Umbilical cord (tissue), 2 donors: ENCODE measurements around the gene TBCD. TPM values are rescaled to one million over a fixed set of nuclear protein-coding genes. Genes with fewer than 3 reads are reported as not detected.

ENCODE experiments used
- DNase-seq: peaks from one replicate; pipeline ENCODE4 v3.0.0-alpha.2; 2015; ENCODE audit warnings: low spot score
- total RNA-seq: library from RNA; depleted of rRNA; stranded (reverse); fragments of >200 nt; gene quantifications from one replicate; pipeline ENCODE4 v1.2.3, GENCODE V29; 2014; ENCODE audit warnings: low replicate concordance; ENCODE audit not compliant: insufficient read depth

Gene TBCD
- total RNA-seq, 1 donor from 2014 or later, result 25.8 TPM

DNA sequence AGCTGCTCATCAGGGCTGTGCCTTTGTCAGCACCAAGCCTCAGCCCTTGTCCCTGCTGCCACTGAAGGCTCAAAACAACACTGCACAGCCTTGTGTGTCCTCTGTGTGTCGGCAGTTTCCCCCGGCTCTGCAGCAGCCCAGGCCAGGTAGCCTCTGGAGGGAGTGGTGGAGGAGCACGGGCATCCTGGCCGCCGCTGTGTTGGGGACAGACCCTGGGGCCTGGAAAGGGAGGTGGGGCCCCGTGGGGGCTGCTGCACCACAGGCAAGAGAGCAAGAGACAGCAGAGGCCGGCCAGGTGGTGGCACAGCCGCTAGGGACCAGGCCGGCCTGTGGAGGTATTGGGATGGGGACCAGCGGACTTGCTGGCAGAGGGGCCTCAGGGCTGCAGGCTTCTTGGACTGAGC, 184.9 kb downstream of the TBCD start:
- no peak for DNase-seq

DNA sequence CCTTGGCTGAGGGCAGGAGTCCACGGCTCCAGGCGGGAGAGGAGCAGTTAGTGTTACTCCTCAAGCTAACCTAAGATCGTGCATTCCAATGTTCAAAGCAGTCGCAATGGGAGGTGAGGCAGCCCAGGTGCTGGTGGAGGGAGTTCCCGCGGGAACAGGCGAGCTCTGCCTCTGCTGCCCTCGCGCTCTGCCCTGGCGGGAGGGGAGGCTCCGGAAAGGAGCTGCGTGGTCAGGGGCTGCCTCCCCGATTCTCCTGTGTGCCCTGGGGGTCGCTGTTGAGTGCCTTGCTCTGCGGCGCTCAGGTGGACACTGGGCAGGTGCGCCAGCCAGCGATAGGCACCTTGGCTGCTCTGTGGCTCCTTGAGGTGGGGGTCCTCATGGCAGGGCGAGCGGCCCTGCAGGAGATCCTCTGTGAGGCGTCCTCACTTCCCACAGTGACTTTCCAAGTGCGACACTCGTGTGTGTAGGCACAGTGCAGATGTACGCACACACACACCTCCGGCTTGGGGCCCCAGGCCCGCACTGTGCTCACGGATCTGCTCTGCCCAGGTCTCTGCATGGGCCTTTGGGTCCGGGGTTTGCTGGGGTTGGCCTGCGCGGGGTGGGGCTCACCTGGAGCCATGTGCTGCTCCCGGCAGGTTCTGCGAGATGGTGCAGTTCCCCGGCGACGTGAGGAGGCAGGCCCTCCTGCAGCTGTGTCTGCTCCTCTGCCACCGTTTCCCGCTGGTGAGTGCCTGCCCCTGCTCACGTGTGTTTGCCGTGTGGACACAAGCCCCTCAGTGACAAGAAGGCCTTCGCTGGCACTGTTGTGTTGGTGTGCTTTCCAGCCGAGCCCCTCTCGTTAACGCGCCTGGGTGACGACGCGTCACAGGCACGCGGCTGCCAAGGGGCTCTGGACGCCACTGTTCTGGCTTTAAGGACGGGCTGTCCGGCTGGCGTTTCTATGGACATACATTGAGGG, 185.8 kb downstream of the TBCD start:
- no peak for DNase-seq

DNA sequence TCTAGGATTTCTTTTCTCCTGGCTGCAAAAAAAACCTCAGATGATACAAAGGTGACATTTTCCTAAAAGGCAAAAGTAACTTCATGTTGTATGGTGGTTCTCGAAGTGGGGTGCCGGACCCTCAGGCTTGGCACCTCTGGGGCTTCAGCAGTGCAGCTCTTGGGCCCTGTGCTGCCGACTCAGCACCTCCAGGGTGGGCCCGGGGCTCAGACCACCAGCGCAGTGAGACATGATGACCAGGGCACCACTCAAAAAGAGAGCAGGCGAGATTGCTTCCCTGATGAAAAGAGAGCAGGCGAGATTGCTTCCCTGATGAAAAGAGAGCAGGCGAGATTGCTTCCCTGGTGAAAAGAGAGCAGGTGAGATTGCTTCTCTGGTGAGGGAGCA, 186.6 kb downstream of the TBCD start:
- no peak for DNase-seq

DNA sequence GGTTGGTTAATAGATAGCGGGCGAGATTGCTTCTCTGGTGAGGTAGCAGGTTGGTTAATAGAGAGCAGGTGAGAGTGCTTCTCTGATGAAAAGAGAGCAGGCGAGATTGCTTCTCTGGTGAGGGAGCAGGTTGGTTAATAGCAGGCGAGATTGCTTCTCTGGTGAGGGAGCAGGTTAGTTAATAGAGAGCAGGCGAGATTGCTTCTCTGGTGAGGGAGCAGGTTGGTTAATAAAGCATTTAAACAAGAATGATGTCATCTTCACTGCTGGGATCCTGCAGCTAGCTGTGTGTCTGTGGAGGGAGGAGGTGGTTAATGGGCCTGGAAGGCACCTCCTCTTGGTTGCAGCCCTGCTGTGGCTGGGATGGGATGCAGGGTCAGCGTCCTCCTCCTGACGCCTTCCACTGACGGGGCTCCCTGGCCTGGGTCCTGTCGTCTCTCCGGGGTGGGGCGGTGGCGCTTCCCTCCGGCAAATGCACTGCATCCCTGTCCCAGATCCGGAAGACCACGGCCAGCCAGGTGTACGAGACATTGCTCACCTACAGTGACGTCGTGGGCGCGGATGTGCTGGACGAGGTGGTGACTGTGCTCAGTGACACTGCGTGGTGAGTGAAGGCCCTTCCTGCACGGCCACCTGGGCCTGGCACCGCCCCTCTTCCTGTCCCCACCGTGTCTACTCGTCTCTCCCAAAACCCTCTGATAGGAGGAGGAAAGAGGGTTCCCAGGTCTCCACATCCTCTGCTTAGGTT, 187.2 kb downstream of the TBCD start:
- no peak for DNase-seq

DNA sequence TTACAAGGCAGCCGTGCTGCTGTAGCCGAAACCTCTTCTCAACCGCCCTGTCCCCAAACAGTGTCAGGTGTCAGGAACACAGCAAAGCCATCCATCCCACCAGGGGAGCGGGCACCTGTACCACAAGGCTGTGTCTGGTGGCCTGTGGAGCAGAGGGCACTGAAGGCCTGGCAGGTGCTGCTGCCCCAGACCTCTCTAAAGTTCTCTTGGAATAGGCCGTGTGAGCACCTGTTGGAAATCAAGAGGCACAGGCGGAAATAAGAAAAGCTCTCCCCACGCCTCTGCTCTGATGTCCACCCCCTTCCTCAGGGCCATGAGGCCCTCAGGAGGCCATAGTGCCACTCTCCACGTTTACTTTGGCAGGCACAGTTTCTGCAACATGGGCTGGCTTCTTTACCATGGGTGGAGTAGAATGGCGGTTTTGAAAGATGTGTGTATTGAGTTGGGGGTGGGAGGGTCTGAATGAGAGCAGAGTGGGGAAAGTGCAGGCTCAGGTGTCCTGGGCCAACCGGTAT, 187.8 kb downstream of the TBCD start:
- DNase-seq, result no peak

DNA sequence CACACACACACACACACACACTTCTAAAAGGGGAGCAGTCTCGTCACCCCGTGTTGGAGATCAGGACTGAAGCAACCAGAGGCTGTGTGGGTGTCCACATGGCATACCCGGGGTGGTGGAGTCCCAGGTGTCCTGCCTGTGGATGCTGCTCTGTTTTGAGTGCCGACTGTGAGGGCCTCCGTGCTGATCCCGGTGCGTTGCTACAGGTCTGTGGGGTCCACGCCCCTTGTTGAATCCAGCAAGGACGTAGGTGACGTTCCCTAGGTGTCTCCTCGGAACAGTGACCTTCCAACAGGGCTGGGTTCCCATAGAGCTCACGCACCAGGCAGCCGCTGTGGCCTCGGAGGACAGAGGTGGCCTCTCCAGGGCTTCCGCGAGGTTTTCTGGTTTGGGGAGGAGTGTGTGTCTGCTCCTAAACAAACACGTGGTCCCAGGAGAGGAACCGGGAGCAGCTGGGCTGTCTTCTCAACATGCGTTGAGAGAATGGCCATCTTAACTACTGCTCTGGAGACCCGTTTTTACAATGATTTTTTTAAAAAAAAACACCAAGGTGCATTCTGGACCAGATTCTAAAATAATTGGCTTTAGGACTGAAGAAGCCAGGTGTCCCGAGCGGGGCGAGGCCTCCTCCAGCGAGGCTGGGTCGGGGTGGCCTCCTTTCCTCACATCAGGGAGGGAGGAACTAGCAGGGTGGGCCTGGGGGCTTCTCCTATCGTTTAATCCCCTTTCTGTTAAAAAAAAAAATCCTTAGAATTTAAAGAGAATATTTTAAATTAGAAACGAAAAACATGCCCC, 188.6 kb downstream of the TBCD start:
- no peak for DNase-seq

DNA sequence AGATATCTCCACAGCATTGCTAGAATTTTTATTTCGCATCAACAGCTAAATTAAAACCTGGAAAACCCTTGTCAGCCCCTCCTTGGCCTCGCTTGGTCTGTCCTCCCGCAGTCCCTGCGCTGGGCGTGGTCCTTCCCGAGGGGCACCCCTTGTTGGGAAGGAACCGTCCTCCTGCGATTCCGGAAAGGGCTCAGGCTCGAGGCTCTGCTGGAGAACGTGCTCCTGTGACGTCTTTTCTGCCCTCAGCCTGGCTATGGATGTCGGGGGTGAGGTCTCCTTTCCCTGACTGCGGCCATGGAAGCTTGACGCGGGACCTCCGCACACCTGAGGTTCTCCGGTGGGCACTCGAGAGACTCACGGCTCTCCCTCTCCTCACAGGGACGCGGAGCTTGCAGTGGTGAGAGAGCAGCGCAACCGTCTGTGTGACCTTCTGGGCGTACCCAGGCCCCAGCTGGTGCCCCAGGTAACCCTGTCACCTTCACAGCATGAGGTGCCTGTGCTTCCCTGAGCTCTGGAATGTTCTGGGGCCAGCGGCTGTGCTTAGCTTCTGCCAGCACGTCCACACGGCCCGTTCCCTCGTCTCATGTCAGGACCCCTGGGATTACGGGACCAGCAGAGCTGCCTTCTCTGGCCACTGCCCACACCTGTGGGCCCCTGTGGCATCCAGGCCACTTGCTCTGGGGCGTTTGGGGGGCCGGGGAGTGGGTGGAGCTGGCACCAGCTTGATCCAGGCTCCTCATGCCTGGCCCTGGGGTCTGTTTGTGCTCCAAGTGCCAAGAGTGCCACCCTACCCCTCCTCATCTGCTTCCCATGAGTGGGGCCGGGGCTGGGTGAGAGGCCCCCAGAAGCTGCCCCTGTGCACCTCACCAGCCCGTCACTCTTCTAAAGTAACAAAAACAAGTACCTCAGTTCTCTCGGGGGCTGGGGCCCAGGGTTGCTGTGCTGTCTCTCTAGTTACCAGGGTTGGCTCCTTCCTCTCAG, 189.4 kb downstream of the TBCD start:
- no peak for DNase-seq

DNA sequence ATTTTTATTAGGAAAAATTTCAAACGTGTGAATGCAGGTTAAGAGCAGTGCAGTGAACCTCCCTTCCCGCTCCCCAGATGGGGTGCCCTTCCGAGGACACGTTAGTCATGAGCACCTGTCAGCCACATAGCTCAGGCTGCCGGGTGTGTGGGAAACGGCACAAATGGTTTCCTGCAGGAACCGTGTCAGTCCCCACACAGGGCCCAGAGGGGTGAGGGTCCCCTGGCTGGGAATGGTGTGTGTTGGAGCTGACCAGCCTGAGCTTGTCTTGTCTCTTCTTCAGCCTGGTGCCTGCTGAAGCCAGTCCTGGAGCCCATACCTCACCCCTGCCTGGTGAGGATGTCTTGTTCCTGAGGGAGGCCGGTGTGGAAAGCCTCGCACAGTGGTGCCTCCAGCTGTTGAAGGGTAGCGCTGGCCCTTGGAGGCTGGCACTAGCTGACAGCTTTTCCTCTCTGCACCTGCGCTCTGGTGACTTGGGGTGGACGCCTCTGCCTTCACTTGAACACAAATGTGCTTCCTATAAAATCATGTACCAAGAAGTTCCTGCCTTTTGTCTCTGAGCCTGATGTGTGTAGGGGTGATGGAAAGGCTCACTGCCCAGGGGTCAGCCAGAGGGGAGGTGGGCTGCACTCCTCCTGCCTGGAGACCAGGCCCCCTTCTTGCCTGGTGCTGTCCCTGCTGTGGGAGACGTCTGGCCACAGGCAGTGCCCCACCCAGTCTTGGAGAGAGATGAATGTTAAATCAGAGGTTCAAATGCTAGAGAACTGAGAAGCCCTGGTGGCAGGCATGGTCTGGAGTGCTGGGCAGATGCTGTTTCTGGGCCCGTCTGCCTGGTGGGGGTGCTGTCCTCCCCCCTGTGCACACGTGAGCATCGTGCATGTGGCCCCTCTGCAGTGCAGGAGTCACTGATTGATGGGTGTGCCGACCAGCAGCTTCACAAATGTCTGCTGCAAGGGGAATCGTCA, 190.6 kb downstream of the TBCD start:
- DNase-seq, result no peak

DNA sequence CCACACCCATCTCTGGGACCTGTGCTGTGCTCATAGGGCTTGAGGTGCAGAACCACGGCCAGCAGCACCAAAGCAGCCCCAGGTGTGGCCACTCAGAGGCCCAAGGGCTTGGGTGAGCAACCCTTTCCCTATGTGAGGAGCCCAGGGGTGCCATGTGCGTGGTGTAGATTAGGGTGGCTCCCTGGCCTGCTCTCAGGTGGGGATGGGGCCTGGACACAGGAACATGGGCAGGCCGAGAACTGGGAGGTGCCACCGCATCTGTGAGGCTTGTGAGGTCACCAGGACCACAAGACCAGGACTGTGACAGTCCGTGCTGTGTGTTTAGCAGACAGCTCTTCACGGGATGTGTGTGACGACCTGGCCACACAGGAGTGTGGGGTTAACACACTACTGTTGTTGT, 191.5 kb downstream of the TBCD start:
- DNase-seq, result no peak

DNA sequence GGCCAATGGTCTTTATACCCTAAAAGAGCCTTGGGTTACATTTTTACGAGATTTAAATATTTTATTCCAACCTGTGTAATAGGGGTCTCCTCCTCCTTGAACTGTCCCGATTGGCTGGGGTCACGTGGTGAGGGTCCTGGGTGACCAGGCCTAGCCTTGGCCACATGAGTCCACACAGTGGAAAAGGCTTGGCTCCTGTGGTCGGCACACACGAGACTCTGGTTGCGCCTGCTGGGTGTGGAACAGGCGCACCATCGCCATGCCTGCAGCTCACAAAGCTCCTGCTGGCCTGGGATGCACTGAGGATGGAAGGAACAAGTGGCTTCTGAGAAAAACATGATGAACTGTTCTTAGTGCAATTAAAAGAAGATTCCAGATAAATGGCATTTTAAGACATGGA, 191.9 kb downstream of the TBCD start:
- DNase-seq, result no peak

DNA sequence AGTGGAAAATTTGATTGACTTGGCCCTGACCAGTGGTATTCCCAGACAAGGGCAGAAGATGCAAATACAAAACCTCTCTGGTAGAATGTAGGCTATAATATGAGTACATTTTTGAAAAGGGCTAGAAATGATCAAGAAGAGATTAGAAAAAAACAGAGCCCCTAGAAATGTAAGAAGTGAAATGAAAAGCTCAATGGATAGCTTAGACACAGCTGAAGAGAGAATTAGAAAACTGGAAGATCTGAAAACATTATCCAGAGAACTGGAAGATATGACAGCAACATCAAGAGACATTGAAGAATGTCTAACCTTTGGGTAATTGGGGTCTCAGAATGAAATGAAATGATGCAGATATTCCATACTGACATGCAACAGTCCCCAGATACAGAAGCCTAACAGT, 193.1 kb downstream of the TBCD start:
- no peak for DNase-seq

DNA sequence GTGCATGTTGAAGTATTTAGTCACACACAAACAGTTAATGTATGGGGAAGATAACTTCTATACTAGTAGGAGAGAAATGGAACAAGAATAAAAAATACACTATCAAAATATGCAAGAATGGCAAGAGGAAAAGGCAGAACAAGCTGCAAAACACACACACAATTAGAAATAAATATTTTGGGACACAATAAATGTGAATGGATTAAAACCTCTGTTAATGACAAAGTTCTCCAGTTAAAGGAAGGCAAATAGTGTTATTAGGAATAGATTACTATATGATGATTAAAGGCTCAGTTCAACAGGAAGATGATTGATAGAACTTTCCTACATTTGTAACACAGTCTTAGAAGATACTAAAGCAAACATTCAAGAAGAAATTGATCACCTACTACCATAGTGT, 194.2 kb downstream of the TBCD start:
- DNase-seq, result no peak

DNA sequence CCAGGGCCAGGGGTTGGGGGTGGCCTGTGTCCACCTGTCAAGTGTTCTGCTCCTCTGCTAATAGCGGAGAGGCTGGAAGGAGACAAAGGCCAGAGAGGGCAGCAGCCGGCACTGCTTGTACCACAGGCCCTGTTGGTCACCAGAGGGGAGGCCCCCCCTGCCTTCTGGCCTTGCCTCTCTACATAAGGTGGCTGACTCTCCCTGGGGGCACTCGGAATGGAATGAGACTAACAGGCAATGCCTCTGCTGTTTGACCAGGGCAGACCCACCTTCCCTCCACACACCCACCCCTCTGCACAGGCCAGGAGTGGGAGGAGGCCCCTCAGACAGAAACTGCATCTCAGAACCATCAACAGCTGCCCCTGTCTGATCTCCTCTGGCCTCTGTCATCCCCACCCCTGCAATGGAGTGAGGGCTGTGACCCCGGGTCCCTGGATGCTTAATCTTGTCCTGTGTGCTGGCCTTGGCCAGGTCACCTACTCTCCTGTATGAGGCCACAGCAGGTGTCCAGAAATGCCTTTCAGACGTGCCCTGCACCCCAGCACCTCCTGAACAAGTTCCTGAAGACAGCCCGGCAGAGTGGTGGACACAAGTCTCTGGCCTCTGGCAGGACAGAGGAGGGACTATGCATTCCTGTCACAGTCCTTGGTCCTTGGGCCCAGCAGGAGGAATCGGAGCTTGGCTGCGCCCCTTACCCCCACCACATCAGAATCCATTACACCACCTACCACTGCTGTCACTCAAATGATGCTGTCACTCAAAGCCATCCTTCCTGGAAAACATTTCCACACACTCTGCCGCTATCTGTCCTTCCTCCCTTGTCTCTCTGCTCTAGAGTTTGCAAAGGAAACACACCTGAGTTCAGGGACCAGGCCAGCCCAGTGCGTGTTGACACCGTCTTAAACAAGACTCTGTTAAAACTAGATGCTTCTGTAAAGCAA, 195.5 kb downstream of the TBCD start:
- no peak for DNase-seq

DNA sequence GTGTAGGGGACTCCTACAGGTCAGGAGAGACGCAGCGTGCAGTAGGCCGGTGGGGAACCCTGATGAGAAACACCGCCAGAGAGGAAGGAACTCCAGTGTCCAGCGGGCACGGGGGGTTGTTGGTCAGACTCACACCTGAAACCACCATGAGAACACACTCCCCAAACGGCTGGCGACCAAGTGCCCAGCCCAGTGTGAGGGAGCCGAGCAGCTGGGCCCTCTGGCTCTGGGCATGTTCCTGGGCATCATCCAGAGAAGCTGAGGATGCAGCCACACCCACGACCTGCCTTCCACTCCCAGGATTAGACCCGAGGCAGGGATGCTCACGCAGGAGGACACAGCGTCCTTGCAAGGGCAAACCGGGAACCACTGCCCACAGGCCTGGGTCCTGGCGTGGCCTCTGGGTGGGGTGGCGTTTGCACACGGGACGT, 196.2 kb downstream of the TBCD start:
- DNase-seq, result no peak

DNA sequence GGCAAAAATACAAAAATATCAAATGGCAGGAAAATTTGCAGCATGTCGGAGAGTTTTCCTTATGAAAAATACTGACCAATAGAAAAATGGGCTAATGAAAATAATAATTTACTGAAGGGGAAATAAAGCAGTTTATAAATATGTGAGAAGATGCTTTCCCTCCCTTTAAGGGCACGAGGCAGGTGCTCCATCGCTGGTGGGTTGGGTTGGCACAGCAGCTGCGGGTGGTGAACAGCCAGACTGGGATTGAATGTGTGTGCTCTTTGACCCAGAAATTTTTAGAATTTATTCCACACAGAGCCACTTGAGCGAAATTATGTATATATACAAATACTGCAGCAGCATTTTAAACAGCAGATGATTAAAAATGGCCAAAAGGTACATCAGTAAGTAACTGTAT, 197.1 kb downstream of the TBCD start:
- no peak for DNase-seq

DNA sequence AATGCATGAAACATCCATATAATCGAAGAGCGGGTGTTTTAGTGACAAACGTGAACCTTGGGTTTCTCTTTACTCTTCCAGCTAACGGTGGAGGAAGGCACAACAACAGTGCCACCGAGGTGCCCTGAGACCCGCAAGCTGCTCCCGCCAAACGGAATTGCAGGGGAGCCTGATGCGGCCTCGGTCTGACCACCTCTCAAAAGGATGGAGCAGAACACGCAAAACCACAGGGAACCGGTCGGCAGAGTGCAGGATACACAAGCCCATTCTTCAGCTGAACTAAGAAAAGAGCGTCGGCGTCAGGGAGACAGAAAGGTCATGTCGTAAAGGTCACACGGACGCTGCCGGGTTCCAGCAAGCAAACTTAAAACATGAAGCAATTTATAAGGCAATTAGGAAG, 197.5 kb downstream of the TBCD start:
- DNase-seq, result no peak

DNA sequence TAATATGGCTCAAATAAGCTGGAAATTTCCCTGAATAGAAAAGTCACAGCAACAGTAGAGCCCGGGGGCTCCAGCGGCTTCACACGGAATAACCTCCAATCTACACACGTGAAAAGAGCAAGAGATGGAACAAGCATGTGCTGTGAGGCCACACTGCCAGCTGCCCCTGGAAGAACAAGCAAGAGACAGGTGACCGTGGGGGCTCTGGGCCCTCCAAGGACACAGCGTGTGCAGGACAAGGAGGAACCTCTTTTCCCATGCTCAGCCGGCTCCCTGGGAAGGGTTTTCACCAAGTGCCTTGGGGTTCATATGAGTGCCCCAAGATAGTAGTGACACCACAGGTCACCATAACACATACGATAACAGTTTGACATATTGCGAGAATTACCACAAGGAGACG, 198.1 kb downstream of the TBCD start:
- DNase-seq, result no peak

DNA sequence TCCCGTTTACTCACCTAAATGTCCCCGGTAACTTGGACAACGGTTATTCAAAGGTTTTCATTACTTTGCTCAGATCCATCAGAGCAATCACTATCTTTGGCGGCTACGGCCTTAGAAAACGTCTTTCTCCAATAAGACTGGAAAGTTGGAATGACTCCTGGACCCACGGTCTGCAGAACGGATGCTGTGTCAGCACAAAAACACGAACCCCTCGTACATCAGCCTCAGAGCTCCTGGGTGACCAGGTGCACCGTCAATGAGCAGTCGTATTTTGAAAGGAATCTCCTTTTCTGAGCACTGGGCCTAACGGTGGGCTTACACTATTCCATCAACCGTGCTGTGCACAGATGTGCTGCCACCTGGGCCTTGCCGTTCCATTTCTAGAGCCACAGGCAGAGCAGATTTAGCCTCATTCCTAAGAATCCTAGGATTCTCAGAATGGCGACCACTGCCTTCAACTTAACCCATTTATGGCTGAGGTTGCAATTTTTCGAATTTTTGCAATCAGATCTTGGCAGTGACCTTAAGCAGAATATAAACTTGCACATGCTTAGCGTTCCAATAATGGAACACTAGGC, 198.7 kb downstream of the TBCD start:
- no peak for DNase-seq
